Kidney (tissue), 14 donors: Measurements from ENCODE around the gene NR2C2AP. TPM values are rescaled to one million over a fixed set of nuclear protein-coding genes. Genes with fewer than 3 reads are reported as not detected.
A peak's percentile ranks its signal among the peaks of the same experiment; 100 is the strongest.

Source experiments
- DNase-seq, 5 donors: peaks; one replicate each; pipeline ENCODE4 v3.0.0-alpha.2; 2013 to 2020
- FAIRE-seq: peaks from 2 replicates; lab custom pipeline; 2012; peaks lifted over from hg19 to GRCh38; lab: Jason Lieb, UNC
- H3K27ac ChIP-seq, 2 donors: one replicate each; pipeline ENCODE4 v1.7.0; 2013; ENCODE audit warnings: low read depth in 2 of 2, low read length in 2 of 2, inconsistent platforms in 1 of 2
- H3K27me3 ChIP-seq: one replicate; pipeline ENCODE4 v1.7.1; 2013; ENCODE audit warnings: low read length, inconsistent platforms; ENCODE audit not compliant: control insufficient read depth, insufficient read depth
- H3K36me3 ChIP-seq, 3 donors: one replicate each; pipeline versions ENCODE4 v1.7.0 to v1.7.1; 2013; ENCODE audit warnings: low read length in 3 of 3, control low read depth in 1 of 3, inconsistent platforms in 1 of 3; ENCODE audit not compliant: insufficient read depth in 3 of 3, control insufficient read depth in 2 of 3
- H3K4me1 ChIP-seq, 3 donors: one replicate each; pipeline versions ENCODE4 v1.7.0 to v1.7.1; 2013; ENCODE audit warnings: low read length in 3 of 3, inconsistent platforms in 1 of 3, low read depth in 1 of 3; ENCODE audit not compliant: control insufficient read depth in 2 of 3, insufficient read depth in 2 of 3
- H3K4me3 ChIP-seq, 3 donors: one replicate each; pipeline versions ENCODE4 v1.7.0 to v1.8.1; 2013; ENCODE audit warnings: low read length in 3 of 3, control low read depth in 1 of 3, inconsistent platforms in 1 of 3
- H3K9ac ChIP-seq, 3 donors: one replicate each; pipeline versions ENCODE4 v1.7.0 to v1.7.1; 2013; ENCODE audit warnings: low read length in 3 of 3, control low read depth in 1 of 3, inconsistent platforms in 1 of 3
- H3K9me3 ChIP-seq, 3 donors: one replicate each; pipeline versions ENCODE4 v1.7.0 to v1.7.1; 2013; ENCODE audit warnings: low read length in 3 of 3, control low read depth in 1 of 3, inconsistent platforms in 1 of 3; ENCODE audit not compliant: control insufficient read depth in 2 of 3, insufficient read depth in 1 of 3
- intact Hi-C: fragments of 100-400 bp; cut with DNase I; formaldehyde crosslinking; loops from one replicate; pipeline ENCODE4 v1.11.1; 2022
- polyA plus RNA-seq: library from polyadenylated mRNA; stranded (reverse); fragments of 350-450 nt; fragmentation: Illumina TruSeq; extraction: RNeasy Lipid Tissue Mini Kit (QIAGEN cat#74804); gene quantifications from one replicate; pipeline ENCODE4 v1.2.3, GENCODE V29; 2014; ENCODE audit warnings: low read depth, low replicate concordance; ENCODE audit not compliant: insufficient read depth
- total RNA-seq: library from RNA; stranded (reverse); fragmentation: NEBNext Ultra II Directional; extraction: Animal tissue kit (Norgen Biotek cat#: 25700); gene quantifications from one replicate; pipeline ENCODE4 v1.2.1, GENCODE V29; 2021
- TF ChIP-seq, protein P1 (sequence below): IDR thresholded peaks from 3 replicates; pipeline ENCODE4 v1.5.1; 2012; ENCODE audit warnings: mild to moderate bottlenecking, moderate library complexity, borderline replicate concordance; ENCODE audit not compliant: insufficient read depth; ENCODE audit errors: extremely low read depth
- donor health status: control.
- donor health status: control.
- donor health status: control.
- donor health status: control.
- donor health status: control.
- donor health status: DM: yes; HTN: yes; CAD: no.
- donor health status: Normal renal cell carcinoma (clear cell type).

NR2C2AP gene
- total and polyA plus RNA-seq, 2 donors from 2014 or later: 13.5 to 15.5 TPM

DNA sequence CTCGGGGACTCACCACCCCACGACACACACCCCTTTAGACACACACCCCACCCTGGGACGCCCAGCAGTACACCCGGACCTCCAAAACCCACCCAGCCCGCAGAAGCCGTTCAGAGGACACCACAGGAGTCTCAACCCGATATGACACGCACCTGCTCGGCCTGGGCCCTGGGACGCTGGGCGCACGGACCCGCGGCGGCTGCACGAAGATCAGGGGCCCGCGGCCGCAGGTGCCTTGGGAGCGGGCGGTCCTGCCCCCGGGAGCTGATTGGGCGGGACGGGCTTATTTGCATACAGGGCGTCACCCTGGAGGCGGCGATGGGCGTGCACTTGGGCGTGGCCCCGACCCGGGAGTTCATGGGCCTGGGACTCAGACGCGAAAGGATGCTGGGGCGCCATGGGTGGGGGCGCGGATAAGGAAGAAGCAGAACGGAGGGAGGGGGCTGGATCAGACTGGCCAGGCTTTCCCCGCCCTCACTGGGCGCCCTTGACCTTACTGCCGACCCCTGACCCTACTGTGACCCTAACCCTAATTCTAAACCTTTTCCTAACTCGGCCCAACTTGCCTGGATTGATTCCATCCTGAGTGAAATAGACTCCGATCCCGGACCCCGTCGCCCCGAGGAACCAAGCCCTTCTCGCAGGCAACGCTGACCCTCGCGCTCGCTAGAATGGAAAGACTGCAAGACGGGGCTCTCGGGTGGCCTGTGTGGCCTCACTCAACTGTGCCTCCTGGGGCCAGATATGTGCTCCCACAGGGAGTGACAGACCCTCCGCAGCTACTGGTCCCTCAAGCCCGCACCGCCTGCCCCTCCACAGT is 33.0 kb downstream of the NR2C2AP start, which contains the start of gene MEF2B:
MEF2B (minus strand) TSS at position 211 of the 820 bp plus-strand sequence. CDS start 19,528 bp downstream, outside the sequence.
- no peak within 1 kb of the TSS for H3K4me3 ChIP-seq
- no peaks in the 10 kb centered on the region for H3K27me3 ChIP-seq
- TF ChIP-seq, protein P1, sequence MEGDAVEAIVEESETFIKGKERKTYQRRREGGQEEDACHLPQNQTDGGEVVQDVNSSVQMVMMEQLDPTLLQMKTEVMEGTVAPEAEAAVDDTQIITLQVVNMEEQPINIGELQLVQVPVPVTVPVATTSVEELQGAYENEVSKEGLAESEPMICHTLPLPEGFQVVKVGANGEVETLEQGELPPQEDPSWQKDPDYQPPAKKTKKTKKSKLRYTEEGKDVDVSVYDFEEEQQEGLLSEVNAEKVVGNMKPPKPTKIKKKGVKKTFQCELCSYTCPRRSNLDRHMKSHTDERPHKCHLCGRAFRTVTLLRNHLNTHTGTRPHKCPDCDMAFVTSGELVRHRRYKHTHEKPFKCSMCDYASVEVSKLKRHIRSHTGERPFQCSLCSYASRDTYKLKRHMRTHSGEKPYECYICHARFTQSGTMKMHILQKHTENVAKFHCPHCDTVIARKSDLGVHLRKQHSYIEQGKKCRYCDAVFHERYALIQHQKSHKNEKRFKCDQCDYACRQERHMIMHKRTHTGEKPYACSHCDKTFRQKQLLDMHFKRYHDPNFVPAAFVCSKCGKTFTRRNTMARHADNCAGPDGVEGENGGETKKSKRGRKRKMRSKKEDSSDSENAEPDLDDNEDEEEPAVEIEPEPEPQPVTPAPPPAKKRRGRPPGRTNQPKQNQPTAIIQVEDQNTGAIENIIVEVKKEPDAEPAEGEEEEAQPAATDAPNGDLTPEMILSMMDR: no peak
- H3K36me3 ChIP-seq: no peaks in the 10 kb centered on the region
- H3K9ac ChIP-seq: no peak within 1 kb of the TSS
- DNase-seq: peak; percentile 85 to 93 (median 91)
- H3K9me3 ChIP-seq: no peaks in the 10 kb centered on the region
- intact Hi-C loops: no loop called here
- H3K27ac ChIP-seq: no peak within 1 kb of the TSS
- no peak for FAIRE-seq
- peaks cover 0 to 5% (median 0%) of the 10 kb centered on the region in 3 donors for H3K4me1 ChIP-seq

DNA sequence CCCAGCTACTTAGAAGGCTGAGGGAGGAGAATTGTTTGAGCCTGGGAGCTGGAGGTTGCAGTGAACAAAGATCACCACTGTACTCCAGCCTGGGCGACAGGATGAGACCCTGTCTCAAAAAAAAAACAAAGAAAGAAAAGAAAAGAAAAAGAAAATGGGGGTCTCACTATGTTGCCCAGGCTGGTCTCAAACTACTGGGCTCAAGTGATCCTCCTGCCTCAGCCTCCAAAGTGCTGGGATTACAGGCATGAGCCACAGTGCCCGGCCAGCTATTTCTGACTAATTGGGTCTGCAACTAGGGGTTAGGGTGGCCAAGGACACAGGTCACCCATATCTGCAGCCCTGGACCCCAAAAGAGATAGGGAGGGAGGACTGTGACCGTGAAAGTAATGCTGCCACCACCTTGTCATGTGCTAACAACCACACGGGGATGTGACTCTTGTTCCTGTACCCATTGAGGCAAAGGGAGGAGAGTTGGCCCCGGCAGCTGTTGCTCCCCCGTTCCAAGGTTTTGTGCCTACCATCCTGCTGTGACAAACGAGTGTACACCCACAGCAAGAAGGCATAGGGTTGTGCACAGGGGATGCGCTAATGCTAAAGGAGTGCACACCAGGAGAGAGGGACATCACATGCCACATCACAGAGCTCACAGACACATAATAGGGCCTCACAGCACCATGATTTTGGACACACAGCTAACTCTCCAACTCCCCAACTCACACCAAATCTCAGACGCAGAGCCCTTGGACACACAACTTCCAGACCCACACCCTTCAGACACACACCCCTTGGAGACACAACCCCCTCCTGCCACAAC is 33.8 kb downstream of the NR2C2AP start:
- Histone ChIP-seq H3K9ac (no peak overlapping the region), H3K27me3 (no peaks in the 10 kb centered on the region), H3K9me3 (no peaks in the 10 kb centered on the region), H3K36me3 (no peaks in the 10 kb centered on the region), H3K4me3 (no peak overlapping the region), H3K27ac (no peak overlapping the region), H3K4me1 (peaks cover 0 to 5% (median 0%) of the 10 kb centered on the region in 3 donors)
- TF ChIP-seq, protein P1: no peak
- FAIRE-seq (no peak), DNase-seq (no peak)
- intact Hi-C loops: no loop called here

DNA sequence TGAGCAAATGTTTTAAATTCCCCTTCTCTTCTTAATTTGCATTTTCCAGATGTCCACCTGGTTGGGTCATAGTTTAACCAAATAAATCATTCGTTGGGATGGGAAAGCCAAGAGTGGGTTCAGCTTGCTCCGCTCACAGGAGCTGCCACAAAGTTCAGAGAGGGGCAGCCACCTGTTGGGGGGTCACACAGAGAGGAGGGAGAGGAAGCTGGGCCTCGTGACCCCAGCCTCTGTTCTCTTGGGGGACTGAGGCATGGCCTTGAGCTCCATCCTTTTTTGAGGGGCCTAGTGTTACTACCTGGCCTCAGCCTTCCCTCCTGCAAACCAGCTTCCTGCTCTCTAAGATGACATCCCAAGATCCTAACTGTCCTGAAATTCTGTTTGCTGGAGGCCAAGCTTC is 35.6 kb downstream of the NR2C2AP start:
- FAIRE-seq (no peak), DNase-seq (no peak)
- Histone ChIP-seq H3K27ac (no peak overlapping the region), H3K9me3 (no peaks in the 10 kb centered on the region), H3K9ac (no peak overlapping the region), H3K4me3 (no peak overlapping the region), H3K27me3 (no peaks in the 10 kb centered on the region), H3K4me1 (peaks cover 0 to 5% (median 0%) of the 10 kb centered on the region in 3 donors), H3K36me3 (no peaks in the 10 kb centered on the region)
- TF ChIP-seq, protein P1: no peak
- intact Hi-C loops: no loop called here
